ES-I3 (cell line): ENCODE results near the gene KRT17.
"Not testable (repeated sequence)": the region's sequence is repeated elsewhere in the genome, so short reads cannot be mapped to it uniquely, and the experiment has no call there.

Source experiments
- H3K36me3 ChIP-seq: 2 replicates; pipeline ENCODE4 v1.6.1; 2013; ENCODE audit warnings: mild to moderate bottlenecking, low read length, control low read depth, moderate library complexity; ENCODE audit not compliant: insufficient read depth
- H3K4me1 ChIP-seq: 2 replicates; pipeline ENCODE4 v1.6.1; 2013; ENCODE audit warnings: mild to moderate bottlenecking, control low read depth, low read length; ENCODE audit not compliant: insufficient read depth
- H3K9ac ChIP-seq: 2 replicates; pipeline ENCODE4 v1.6.1; 2013; ENCODE audit warnings: low read depth, mild to moderate bottlenecking, low read length, moderate library complexity
- H3K9me3 ChIP-seq: 2 replicates; pipeline ENCODE4 v1.6.1; 2013; ENCODE audit warnings: mild to moderate bottlenecking, low read length, moderate library complexity; ENCODE audit not compliant: control insufficient read depth, insufficient read depth

KRT17 gene

DNA sequence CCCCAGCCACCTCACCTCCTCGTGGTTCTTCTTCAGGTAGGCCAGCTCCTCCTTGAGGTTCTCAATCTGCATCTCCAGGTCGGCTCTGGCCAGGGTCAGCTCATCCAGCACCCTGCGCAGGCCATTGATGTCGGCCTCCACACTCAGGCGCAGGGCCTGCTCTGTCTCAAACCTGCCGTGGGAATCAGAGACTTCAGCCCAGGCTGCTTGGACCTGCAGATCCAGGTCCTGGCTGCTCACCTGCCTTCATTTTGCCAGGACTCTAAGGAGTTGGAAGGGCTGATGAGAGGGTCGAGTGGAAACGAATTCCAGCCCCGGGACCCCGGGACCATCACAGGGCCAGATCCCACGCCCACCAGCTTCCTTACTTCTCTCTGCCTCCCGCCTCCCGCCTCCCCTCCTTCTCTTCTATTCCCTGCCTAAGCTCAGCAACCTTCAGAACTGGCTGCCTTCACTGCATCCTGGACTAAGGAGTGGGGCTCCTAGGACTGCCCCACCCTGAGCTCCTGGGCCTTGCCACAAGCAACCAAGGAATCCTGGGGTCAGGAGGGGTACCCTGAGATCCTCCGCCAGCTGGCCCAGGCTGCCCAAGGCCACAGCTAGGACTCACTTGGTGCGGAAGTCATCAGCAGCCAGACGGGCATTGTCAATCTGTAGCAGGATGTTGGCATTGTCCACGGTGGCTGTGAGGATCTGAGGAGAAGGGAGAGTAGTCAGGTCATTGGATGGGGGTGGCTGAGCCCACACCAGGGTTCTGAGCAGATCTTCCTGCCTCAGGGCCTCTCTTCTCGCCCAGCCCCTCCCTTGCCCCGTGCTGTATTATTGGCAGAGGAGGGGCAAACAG lies 1.8 kb downstream of the KRT17 start:
- H3K9me3 ChIP-seq, H3K4me1 ChIP-seq, H3K9ac ChIP-seq, H3K36me3 ChIP-seq: not testable (repeated sequence)

- H3K9ac ChIP-seq, result no peak overlapping the region
- no peaks in the 10 kb centered on the region for H3K36me3 ChIP-seq
- no peaks in the 10 kb centered on the region for H3K9me3 ChIP-seq
- peaks cover 5% of the 10 kb centered on the region; the same call in 1 of the 2 replicates for H3K4me1 ChIP-seq
Observed at GRCh38 chr17:41621916-41622315, 2.5 kb downstream of the KRT17 start.

DNA sequence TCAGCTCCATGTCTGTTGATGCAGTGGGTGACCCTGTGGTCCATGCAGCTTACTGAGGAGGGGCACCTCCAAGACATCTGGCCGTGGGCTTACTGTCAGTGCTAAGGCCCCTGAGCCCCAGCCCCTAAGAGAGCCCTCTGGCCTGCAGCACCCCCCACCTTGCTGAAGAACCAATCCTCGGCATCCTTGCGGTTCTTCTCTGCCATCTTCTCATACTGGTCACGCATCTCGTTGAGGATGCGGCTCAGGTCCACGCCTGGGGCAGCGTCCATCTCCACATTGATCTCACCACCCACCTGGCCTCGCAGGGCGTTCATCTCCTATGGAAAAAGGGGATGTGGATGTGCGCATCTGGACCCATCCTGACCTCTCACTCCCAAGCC lies 2.9 kb downstream of the KRT17 start:
- H3K9me3 ChIP-seq, H3K36me3 ChIP-seq, H3K9ac ChIP-seq, H3K4me1 ChIP-seq: not testable (repeated sequence)

DNA sequence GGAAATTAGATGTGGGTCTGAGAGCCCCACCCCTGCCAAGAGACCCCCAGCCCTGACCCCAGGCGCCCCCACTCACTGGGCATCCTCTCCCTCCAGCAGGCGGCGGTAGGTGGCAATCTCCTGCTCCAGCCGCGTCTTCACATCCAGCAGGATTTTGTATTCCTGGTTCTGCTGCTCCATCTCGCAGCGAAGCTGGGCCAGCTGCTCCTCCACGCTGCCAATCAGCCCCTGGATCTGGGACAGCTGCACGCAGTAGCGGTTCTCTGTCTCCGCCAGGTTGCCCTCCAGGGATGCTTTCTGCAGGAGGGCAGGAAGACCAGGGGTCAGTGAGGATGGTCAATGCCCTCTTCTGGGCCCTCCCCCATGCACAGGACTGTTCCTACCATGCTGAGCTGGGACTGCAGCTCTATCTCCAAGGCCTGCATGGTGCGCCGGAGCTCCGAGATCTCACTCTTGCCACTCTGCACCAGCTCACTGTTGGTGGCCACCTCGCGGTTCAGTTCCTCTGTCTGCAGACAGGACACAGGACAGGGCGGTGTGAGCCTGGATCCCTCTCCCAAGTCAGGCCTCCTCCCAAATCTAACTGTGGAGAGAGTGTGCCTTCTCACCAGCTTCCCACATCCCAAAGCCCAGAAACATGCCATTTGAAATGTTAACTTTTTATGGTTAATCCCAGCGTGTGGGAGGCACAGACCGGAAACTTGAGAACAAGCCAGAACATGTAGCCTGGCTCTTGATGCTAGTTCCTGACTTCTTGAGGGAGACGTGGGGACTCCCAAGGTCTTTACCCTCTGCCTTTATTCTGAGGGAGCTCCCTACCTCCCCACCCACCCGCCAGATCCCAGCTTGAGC lies 3.6 kb downstream of the KRT17 start:
- Histone ChIP-seq H3K9me3 (no peaks in the 10 kb centered on the region), H3K9ac (no peak overlapping the region), H3K4me1 (peaks cover 5% of the 10 kb centered on the region; the same call in 1 of the 2 replicates), H3K36me3 (no peaks in the 10 kb centered on the region)

GRCh38 chr17:41619927-41620582 lies 4.3 kb downstream of the KRT17 start:
- not testable (repeated sequence) for H3K9me3 ChIP-seq

GRCh38 chr17:41619036-41619926 lies 5.1 kb downstream of the KRT17 start:
- Histone ChIP-seq H3K9ac (no peak overlapping the region), H3K4me1 (peaks cover 2% of the 10 kb centered on the region; the same call in 1 of the 2 replicates), H3K9me3 (no peaks in the 10 kb centered on the region), H3K36me3 (no peaks in the 10 kb centered on the region)

More at GRCh38 chr17:41619927-41620582, 4.3 kb downstream of the KRT17 start:
- H3K4me1 ChIP-seq, H3K36me3 ChIP-seq, H3K9ac ChIP-seq: not testable (repeated sequence)

- H3K9me3 ChIP-seq, result no peaks in the 10 kb centered on the region
- H3K4me1 ChIP-seq, result peaks cover 2% of the 10 kb centered on the region; the same call in 1 of the 2 replicates
Observed at GRCh38 chr17:41618341-41619035, 5.9 kb downstream of the KRT17 start.

DNA sequence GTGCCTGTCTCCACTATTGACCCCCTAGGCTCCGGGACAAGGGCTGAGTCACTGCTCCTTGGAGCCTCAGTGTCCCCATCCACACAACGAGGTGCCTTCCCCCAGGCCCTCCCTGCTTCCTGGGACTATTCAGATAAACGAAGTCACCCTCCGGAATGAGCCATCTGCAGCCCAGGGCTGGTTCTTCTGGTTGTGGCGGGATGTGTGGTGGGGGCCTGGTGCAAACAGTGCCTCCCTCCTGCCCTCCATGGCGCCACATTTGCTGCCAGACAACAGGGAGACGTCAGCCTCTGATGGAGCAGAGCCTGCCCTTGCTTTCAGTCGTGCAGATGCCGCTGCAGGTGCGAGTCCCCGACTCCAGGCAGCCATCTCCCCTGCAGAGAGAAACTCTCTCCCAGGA lies 6.7 kb downstream of the KRT17 start:
- no peaks in the 10 kb centered on the region for H3K36me3 ChIP-seq
- H3K9ac ChIP-seq, result no peak overlapping the region
- no peaks in the 10 kb centered on the region for H3K9me3 ChIP-seq
- no peaks in the 10 kb centered on the region; the same call in 1 of the 2 replicates for H3K4me1 ChIP-seq

More at GRCh38 chr17:41618341-41619035, 5.9 kb downstream of the KRT17 start:
- no peak overlapping the region for H3K9ac ChIP-seq
- no peaks in the 10 kb centered on the region for H3K36me3 ChIP-seq

DNA sequence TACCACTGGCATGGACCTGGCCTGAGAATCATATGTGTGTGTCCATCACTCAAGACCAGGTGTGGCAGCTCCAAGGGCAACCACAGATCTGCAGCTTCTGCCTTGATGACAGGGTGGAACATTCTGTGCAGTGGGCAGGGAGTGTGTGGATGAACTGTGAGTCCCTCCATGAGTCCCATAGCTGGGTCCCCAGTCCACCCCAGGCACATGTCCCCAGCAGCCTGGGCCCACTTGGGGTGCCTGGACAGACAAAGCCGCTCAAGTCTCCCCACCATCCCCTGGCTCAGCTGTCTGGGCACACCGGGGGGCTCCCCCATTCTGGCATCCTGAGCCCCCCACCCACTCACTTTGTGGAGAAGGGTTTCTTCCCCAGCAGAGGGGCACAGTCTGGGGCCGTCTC lies 7.2 kb downstream of the KRT17 start:
- no peaks in the 10 kb centered on the region for H3K36me3 ChIP-seq
- H3K4me1 ChIP-seq, result no peaks in the 10 kb centered on the region; the same call in 1 of the 2 replicates
- H3K9ac ChIP-seq, result no peak overlapping the region
- H3K9me3 ChIP-seq, result no peaks in the 10 kb centered on the region

DNA sequence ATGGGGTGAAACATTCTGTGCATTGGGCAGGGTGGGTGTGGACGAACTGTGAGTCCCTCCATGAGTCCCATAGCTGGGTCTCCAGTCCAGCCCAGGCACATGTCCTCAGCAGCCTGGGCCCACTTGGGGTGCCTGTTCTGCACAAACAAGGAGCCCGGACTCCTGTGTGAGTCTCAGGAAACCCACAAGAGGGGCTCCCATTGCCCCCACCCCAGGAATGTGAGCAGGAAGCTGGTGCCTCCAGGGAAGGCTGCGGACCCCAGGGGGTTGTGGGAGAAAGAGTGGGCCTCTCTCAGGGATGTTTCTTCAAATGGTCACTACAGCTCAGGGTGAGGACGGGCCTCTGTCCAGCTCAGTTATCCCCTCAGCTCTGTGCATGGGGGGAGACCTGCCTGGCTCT lies 7.9 kb downstream of the KRT17 start:
- H3K9ac ChIP-seq, H3K36me3 ChIP-seq, H3K4me1 ChIP-seq, H3K9me3 ChIP-seq: not testable (repeated sequence)

DNA sequence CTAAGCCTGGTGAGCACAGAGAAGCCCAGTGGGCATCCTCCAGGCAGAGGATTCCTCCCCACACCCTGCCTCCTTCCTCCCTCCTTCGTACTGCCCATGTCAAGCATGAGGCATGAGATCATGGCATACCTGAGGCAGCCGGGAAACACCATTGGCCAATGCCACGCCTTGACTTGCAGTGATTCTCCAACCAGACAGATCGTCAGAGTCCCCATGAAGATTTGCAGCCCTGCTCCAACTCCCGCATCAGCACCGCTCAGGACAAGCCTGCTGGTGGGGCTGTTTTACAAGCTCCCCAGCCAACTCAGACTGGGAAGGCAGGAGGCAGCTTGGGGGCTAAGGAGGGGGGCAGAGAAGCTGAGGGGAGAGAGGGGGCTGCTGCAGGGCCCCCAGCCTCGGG lies 8.9 kb downstream of the KRT17 start:
- Histone ChIP-seq H3K9me3 (no peaks in the 10 kb centered on the region), H3K9ac (no peak overlapping the region), H3K4me1 (no peaks in the 10 kb centered on the region; the same call in 1 of the 2 replicates), H3K36me3 (no peaks in the 10 kb centered on the region)

- not testable (repeated sequence) for H3K36me3 ChIP-seq, H3K9ac ChIP-seq, H3K9me3 ChIP-seq, H3K4me1 ChIP-seq
Observed at GRCh38 chr17:41614767-41615166, 9.6 kb downstream of the KRT17 start.

DNA sequence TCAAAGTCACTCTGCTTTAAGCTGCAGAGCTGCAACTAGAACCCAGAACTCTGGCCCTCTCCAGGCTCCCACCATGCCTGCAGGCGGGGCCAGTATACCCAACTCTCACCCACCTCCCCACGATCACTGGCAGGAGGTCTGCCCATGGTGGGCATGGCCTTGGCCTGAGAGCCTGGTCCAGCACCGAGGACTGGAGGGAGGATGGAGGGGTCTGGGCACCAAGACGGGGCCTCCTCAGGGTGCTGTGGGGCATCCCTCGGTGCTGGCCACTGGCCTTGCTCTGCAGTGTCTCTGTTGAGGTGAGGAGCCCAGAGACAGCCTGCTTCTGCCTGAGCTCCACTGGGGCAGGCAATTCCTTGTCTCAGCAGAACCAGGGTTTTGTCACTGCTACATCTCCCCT lies 10.3 kb downstream of the KRT17 start:
- no peaks in the 10 kb centered on the region; the same call in 1 of the 2 replicates for H3K4me1 ChIP-seq
- no peaks in the 10 kb centered on the region for H3K9me3 ChIP-seq
- no peaks in the 10 kb centered on the region for H3K36me3 ChIP-seq
- no peak overlapping the region for H3K9ac ChIP-seq
